Epidermal melanocyte (primary cell): Measurements from ENCODE around the gene DNTT.

Source experiments
- DNase-seq: peaks from one replicate; pipeline ENCODE4 v3.0.0; 2011; ENCODE audit warnings: low spot score; ENCODE audit not compliant: insufficient read length

Gene DNTT

DNA sequence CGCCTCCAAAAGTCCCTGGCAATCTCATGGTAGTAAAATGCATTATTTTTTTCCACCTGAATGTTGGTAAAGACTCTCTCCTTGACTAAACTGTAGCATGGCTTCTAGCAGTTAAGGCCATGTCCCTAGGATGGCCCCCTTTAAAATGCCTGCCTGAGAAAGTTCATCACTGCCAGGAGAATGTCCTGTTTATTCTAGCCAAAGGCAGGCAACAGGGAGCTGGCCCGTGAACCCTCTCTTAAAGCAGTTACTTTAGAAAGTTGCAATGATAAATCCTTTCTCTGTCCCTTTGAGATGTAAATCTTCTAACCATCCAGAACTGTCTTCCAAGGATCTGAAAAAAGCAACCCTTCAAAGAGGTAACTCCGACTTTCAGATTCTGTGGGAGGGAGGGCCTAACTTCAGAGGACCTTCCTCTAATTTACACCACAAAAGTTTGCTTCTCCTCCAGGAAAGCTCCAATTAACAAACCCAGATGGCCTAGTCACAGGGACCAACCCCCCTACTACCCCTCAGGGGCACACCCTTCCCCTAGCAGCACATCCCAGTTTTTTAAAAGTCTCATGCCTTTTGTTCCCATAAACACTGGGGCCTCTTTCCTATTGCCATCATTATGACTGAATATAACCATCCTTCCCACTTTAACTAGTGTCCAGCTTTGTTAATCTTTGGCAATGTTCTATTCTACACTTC, 5.5 kb downstream of the DNTT start:
- no peak for DNase-seq

DNA sequence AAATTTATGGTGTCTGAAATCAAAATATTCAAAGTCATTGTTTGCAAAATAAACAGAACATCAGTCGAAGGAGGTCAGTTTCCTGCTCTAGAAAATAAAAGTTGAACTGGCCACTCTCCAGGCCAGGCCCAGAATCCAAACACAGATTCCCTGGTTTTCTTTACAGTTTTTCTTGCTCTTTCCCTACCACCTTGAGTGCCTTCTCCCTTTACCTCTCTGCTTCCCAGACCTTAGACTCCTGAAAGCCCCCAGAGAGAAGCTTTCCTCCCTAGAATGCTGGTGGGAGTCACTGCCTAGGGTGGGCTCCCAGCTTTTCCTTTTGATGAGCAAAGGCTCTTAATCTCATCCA, 6.1 kb downstream of the DNTT start:
- DNase-seq = no peak

DNA sequence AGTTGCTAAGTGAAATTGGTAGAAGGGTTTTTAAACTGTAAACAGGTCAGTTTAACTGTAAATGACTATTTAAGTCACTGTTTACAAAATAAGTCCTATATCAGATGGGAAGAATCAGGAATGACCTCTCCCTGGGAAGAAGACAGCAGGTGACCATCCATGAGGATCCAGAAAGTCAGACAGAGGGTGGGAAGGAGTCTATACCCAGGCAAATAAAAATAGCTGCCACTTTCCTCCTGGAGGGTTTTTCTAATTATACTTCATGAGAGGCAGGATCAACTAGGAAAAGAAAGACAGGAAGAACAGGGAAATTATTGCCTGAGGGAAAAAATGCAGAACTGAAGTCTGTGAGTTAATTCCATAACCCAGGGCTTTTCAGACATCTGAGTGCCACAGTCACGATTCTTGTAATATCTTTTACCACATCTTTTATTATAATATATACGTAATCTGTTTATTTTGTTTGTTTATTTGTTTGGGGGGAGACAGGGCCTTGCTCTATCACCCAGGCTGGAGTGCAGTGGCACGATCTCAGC, 7.0 kb downstream of the DNTT start:
- DNase-seq = no peak

DNA sequence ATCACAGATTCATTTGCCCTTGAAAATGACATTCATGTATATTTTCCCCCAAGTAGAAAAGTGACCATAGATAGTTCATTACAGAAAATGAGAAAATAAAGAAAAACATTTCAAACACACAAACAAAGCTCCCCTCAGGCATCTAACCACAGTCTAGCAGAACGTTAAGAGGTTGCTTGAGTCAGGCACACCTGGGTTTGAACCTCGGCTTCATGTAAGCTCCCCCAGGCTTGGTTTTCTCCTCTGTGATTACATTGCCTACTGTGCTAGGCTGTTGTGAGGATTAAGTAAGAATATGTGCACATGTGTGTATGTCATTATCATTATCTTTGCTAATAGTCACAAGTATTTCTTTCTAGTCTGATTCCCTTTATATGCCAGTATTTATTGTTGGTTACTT, 9.1 kb downstream of the DNTT start:
- DNase-seq = no peak

DNA sequence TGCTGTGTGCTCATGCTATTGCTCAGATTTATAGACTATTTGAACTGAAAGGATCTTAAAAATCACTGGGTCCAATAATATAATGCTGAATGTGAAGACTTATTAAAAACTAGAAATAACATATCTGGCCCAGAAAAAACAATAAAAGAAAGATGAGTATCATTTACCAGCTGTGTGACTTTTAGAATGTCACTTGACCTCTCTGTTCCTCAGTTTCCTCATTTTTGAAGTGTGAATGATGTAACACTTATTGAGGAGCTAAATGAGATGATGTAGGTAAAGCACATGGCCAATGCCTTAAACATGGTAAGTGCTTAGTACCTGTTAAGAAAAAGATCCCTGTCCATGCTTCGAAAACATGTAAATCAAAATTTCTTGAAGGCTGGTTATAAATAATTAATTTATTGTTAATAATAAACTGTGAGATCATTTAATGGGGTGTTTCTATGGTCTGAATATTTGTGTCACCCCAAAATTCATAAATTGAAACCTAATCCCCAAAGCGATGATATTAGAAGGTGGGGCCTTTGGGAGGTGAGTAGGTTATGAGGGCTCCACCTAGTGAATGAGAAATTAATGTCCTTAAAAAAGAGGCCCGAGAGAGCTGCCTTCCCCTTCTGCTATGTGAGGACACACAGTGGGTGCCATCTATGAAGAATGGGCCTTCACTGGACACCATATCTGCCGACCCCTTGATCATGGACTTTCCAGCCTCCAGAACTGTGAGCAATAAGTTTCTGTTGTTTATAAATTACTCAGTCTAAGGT, 13.0 kb downstream of the DNTT start:
- DNase-seq = no peak

DNA sequence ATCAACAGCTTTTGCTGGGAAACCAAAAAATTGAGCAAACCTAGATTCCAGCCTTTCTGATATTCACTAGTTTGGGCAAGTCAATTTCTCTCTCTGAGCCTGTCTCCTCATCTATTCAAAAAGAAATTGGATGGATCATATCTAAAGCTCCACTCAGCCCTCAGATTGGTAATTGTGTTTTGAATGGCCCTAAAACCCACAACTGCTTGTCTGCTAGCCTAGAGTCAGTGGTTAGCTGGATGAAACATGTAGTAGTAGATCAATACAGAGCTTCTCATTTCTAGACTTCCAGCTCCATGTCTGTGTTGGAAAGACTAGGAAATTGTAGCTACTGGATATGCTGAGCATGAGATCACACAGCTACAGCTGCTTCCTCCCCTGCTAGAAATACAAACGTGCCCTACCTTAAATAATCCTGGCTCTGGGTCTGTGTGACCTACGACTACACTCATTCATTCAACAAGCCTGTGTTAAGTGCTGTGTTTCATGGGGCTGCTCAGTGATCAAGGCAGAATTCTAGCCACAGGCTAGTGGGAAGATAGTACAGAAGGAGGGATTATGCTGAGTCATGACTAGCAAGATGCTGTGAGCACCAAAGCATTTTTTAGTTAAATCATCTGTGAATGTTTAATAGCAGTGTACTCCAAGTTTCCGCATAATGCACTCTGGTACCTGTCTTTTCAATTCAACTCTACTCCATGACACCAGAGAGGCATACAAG, 15.7 kb downstream of the DNTT start:
- no peak for DNase-seq

DNA sequence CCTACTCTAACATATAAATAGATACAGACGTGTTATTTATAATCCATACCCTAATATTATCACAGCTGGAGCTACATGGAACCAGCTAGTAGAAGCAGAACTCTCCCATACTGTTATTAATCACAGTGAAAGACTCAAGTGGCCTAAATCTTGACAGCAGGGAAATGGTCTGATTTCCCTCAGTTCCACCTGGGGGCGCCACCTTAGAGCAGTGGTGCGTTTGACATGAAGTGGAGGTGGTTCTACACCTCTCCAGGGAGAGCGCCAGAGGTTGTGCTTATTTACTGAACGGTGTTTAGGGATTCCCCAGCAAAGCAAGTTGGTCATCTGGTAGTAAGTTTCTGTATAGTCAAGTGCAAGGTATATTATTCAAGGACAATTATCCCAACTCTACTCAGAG, 17.6 kb downstream of the DNTT start:
- DNase-seq = no peak

DNA sequence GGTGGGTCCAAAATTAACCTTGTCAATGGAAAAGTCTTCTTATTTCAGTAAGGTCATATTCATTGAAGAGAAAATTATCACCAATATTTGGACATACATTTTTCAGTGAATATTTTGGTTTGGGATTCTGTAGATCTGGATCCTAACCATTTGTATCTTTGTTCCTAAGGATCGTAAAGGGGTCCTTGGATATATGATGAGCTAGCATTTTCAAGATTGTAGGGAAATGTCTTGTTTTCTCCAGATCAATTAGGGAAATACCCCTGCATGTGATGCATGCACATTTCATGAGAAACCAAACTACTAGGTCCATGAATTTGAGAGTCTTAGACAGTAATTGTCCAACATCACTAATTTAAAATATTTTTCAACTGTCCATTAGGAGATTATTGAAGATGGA, 18.0 kb downstream of the DNTT start:
- DNase-seq = no peak

DNA sequence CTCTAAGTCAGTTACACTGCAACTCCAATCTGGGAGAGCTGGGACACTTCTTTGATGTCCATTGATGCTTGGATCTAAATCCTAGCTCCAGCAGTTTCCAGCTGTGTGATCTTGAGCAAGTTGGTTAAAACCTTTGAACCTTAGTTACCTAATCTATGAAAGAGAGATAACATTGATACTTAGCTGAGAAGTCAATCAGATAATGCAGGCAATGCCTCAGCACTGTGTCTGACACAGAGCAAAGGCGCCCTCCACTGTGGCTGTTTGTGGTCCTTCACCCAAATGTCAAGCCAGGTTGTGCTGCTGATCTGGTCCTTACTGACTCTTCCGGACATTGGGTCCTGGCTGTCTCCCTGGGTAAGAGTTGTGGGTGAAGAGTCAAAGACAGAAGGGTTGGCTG, 20.2 kb downstream of the DNTT start:
- no peak for DNase-seq

DNA sequence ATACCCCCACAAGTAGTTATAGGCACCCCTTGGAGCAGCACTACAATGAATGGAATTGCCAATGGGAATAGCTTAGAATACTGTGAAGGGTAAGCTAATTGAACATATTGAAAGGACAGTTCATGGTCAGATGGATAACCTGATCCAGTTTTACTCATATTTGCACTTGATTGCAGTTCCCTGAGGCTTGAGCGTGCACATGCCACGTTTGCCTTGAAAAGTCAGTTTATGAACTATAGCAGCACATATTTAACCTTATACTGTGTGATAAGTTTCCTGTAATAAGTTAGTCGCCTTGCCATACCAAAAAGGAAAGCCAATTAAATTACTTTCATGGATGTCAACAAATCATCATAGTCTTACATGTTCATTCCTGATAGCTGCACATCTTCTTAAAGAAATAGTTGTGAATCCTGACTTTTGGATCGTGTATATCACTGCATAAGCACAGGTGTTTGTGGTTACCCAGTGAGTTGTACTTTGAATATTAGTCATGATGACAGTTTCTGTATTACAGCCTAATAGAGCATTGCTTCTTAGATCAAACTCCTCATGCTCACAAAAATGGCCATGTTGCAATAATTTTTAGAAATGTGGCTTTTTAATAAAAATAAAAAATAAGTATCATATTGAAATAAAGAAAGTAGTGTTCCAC, 21.6 kb downstream of the DNTT start:
- DNase-seq = no peak

DNA sequence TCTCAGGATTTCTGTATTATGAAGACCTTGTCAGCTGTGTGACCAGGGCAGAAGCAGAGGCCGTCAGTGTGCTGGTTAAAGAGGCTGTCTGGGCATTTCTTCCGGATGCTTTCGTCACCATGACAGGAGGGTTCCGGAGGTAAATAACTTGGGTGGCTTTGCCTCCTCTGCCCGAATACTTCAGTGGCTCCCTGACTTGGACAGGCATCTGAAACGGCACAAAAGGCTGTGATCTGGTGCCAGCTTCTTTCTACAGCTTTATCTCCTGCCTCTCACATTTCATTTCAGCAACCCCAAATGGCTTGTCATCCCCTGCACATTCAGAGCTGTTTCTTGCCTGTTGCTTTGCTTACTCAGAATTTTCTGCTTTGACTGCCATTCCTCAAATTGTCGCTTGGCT, 23.2 kb downstream of the DNTT start:
- no peak for DNase-seq

DNA sequence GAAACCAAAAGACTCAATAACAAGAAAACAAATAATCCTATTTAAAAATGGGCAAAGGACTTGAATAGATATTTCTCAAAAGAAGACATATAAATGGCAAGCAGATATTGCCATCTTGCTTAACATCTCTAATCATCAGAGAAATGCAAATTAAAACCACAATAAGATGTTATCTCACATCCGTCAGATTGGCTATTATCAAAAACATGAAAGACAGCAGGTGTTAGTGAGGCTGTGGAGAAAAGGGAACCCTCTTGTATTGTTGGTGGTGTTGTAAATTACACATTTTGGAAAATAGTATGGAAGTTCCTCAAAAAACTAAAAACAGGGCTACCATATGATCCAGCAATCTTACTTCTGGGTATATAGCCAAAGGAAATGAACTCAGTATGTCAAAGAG, 28.9 kb downstream of the DNTT start:
- no peak for DNase-seq

DNA sequence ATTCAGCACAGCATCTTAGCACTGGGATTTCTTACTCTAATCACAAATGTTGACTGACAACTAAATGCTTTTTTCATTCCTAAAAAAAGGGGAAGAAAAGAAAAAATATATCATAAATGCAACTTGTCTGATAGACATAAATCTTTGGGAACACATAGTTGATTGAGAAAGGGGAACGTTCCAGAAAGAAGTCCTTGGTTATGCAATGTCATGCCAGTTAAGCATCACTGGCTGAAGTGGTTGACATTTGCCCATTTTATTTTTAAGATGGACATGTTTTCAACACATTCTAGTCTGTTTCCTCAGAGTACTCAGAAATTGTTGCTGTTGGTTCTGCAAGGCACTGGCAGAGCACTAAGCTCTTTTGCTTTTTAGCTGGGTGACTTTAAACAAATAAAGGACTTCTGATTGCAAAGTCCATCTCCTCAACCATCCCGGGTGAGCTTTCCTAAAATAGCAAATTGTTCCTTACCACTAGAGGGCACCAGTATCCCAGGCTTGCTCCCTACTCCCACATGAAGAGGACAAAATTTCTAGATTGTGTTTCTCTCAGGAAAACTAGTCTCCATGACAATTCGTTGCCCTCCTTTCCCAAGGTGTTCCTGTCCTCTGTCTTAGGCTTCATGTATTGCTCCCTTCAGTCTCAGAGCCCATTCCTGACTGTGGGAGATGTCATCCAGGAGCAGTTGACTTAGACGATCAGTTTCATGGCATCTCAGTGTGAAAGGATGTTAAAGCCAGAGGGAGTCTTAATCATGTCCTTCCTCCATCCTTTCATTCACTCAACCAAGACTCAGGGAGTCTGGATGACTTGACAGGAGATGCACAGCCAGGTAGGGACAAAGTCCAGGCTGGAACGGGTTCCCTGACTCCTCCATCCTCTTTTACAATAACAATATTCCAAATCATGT, 30.6 kb downstream of the DNTT start:
- peak; percentile 51 for DNase-seq

DNA sequence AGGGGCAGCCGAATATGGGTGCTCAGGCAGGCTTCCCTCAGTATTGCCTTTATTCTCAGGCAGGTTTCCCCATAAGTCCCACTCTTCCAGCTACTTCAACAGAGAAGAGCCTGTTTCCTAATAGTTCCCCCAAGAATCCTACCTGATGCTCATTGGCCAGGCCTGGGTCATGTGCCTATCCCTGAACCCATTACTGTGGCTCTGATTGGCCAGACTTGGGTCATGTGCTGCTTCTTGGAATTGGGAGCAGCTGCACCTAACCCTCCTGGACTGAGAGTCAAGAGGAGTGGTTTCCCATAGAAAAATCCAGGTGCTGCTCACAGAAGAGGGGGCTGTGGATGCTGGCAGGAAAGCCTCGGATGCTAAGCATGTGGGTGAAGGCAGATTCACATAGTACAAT, 32.9 kb downstream of the DNTT start:
- no peak for DNase-seq

DNA sequence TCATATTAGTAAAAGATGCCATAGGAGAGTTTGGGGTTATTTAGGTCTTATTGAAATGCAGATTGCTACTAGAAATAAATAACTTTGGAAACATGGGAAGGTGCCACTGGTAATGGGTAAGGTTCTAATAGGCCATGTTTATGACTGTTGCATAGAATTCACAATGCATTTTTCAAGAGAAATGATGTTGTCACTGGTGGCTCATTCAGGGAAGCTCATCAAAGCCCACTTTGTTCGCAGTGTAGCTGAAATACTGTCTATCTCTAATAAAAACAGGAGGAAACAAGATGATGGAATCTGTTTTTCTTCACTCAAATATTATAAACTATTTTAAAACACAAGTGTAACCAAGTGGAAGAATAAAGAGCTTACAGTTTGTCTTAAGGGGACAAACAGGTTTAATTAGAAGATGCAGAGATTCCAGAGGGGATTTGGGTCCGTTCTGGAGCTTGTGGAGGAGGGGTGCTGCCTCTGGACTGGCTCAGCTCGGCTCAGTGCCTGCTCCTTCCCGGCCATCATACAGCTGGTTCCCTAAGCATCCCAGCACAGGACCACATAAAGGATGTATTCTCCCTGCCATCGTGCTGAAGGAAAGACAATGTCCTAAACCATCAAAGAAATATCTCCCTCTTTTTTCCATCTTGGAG, 34.2 kb downstream of the DNTT start:
- DNase-seq = no peak

DNA sequence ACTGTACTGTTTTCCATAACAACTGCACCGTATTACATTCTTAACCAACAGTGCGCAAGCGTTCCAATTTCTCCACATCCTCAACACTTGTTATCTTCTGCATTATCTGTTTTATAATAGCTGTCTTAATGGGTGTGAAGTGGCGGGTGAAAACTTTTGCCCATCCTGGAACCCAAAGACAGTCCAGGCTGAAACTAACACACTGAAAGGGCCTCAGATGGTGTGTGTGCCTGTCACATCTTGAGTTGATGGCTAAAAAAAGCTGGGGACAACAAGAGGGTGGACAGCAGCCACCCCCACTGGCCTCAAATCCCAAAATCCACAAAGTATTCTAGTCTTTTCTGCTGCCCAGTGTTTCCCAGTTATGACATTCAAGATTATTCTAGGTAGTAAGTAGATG, 35.1 kb downstream of the DNTT start:
- no peak for DNase-seq

DNA sequence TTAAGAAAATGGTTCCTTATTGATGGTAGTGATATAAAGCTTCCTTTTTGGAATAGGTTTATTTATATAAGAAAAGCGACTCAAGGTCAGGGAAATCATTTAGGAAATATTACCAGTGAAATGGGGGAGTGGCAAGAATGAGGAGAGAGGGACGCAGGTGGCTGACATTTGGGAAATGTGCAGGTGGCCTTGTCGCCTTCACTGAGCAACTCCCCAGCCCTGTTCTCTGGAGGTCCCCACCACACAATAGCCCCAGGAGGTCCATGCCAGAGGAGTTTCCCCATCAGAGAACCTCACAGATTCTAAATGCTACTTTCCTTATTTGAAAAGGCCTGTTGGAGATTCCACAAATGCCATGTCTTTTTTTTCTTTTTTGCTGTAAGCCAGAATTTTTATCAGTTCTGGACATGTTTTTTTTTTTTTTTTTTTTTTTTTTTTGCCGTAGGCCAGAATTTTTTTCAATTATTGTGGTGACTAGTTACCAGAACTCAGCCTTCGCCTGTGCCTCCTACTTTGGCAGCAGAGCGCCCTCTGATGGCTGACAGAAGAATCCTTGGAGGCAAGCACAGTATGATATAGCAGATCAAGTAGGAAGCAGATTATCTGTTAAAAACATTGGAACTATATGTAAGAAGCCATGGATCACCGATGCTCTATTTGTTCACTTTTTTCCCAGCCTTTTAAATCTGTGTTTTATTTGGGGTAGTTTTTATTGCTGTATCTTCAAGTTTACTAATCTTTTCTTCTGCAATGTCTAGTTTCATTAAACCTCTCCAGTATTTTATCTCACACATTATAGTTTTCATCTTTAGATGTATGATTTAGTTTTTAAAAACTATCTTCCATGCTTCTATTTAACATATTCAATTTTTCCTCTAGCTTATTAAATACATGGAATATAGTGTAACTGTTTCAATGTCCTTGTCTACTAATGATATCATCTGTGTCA, 36.0 kb downstream of the DNTT start:
- no peak for DNase-seq

DNA sequence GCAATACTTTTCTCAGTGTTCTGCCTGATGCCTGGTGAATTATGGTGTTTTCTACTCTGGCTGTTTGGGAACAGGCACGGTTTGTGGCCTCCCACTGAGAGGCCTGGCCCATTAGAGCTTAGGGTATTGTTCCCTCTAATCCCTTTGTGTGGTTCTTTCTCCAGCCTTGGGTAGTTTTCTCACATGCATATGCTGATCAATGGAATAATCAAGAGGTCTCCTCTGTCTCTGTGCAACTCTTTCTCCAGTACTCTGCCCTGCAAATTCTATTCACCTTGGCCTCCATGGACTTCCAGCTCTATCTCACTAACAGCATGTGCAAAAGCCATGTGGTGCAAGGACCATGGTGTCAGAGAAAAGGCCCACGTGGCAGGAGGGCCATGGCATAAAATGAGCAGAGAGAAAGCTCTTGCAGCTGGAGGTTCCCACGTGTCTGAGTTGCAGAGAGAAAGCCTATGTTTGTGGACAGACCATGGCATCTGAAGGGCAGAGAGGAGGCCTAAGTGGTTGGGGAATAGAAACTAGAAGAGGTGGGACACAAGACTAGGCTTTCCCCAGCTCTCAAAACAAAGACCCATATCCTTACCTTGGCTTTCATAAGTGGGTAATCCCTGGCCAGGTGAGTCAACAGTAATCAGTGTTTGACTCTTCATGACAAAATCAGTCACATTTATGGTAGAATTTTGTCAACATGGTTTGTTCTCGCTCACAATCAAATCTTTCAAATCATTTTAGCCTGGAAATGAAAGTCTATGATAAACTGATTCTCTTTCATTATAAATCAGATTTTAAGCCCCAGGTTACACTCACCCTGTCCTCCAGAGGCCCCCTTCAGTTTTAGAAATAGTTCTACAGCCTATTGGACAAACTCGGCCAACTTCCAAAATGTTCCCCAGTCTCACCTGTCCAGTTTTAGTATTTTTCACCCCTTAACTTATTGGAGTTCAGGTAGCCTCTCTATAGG, 37.3 kb downstream of the DNTT start:
- no peak for DNase-seq
